ENCODE measurements around the gene MSTN.
"Not testable (repeated sequence)": the region's sequence is repeated elsewhere in the genome, so short reads cannot be mapped to it uniquely, and the experiment has no call there.

MSTN gene

GRCh38 chr2:190023860-190024259, 38.7 kb downstream of the MSTN start:
- peak; percentile 27; the same call in 1 of the 2 replicates for TF ChIP-seq CTCF (IDR thresholded peaks at IDR 0.05; ENCODE audit: borderline replicate concordance, insufficient read depth, low read depth, low read length)
- H3K4me3 ChIP-seq (ENCODE audit: low read depth, low read length) = no peak overlapping the region

GRCh38 chr2:190020720-190021119, 41.8 kb downstream of the MSTN start:
- no peak for TF ChIP-seq CTCF (IDR thresholded peaks at IDR 0.05; ENCODE audit: borderline replicate concordance, insufficient read depth, low read depth, low read length)
- H3K4me3 ChIP-seq (ENCODE audit: low read depth, low read length) = no peak overlapping the region

DNA sequence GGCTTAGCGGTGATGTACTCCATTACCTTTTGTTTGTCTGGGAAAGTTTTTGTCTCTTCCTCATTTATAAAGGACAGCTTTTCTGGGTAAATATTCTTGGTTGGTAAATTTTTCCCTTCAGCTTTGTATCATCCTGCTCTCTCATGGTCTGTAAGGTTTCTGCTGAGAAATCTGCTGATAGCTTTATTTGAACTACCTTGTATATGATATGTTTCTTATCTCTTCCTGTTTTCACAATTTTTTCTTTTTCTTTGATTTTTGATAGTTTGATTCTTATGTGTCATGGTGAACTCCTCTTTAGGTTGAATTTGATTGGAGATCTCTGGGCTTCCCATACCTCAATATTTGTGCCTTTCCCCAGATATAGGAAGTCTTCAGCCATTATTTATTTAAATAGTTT, 44.7 kb downstream of the MSTN start:
- H3K4me3 ChIP-seq (ENCODE audit: low read depth, low read length) = no peak overlapping the region
- TF ChIP-seq CTCF (IDR thresholded peaks at IDR 0.05; ENCODE audit: borderline replicate concordance, insufficient read depth, low read depth, low read length) = no peak

DNA sequence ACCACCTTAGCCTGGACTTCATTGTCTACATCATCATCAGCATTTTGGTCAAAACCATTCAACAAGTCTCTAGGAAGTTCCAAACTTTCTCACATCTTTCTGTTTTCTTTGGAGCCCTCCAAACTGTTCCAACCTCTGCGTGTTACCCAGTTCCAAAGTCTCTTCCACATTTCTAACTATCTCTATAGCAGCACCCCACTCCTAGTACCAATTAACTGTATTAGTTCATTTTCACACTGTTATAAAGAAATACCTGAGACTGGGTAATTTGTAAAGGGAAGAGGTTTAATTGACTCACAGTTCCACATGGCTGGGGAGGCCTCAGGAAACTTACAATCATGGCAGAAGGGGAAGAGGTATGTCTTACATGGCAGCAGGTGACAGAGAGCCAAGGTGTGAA, 46.6 kb downstream of the MSTN start:
- not testable (repeated sequence) for H3K4me3 ChIP-seq (ENCODE audit: low read depth, low read length)

All from GM12875 (cell line).